Activated T-helper 1 cell treated with anti-CD3 and anti-CD28 coated beads, Interleukin-12 subunit alpha, Interleukin-12 subunit beta, Interleukin-2, Interleukin-4 antibody, amounts not matched to agents 30 ng/mL and 10 ng/mL and 1 ng/mL, durations not matched to agents 14 hours and 24 hours and 36 hours (primary cell): ENCODE measurements around the gene THAP7. TPM values are rescaled to one million over a fixed set of nuclear protein-coding genes. Genes with fewer than 3 reads are reported as not detected.

ENCODE experiments used
- DNase-seq: peaks from one replicate; pipeline ENCODE4 v3.0.0; 2021; ENCODE audit warnings: low spot score
- H3K27ac Mint-ChIP-seq: one replicate; pipeline ENCODE4 v1.8.0; 2021; ENCODE audit warnings: mild to moderate bottlenecking, mixed read lengths
- H3K27me3 Mint-ChIP-seq: one replicate; pipeline ENCODE4 v1.8.0; 2022; ENCODE audit warnings: mild to moderate bottlenecking, moderate library complexity, mixed read lengths; ENCODE audit not compliant: insufficient read depth
- H3K36me3 Mint-ChIP-seq: one replicate; pipeline ENCODE4 v1.8.0; 2021; ENCODE audit warnings: low read depth, mixed read lengths
- H3K4me1 Mint-ChIP-seq: one replicate; pipeline ENCODE4 v1.8.0; 2021; ENCODE audit warnings: low read depth, mixed read lengths
- H3K4me3 Mint-ChIP-seq: one replicate; pipeline ENCODE4 v1.8.0; 2021; ENCODE audit warnings: mild to moderate bottlenecking, moderate library complexity, mixed read lengths
- H3K9me3 Mint-ChIP-seq: one replicate; pipeline ENCODE4 v1.8.0; 2021; ENCODE audit warnings: mixed read lengths
- intact Hi-C: fragments of 100-400 bp; cut with micrococcal nuclease; formaldehyde crosslinking; loops from one replicate; pipeline ENCODE4 v1.15.1; 2024
- total RNA-seq: library from RNA; stranded (reverse); gene quantifications from 2 replicates; pipeline ENCODE4 v1.2.3, GENCODE V29; 2022

THAP7 gene
- total RNA-seq, 1 donor from 2014 or later, result 35.1 TPM

DNA sequence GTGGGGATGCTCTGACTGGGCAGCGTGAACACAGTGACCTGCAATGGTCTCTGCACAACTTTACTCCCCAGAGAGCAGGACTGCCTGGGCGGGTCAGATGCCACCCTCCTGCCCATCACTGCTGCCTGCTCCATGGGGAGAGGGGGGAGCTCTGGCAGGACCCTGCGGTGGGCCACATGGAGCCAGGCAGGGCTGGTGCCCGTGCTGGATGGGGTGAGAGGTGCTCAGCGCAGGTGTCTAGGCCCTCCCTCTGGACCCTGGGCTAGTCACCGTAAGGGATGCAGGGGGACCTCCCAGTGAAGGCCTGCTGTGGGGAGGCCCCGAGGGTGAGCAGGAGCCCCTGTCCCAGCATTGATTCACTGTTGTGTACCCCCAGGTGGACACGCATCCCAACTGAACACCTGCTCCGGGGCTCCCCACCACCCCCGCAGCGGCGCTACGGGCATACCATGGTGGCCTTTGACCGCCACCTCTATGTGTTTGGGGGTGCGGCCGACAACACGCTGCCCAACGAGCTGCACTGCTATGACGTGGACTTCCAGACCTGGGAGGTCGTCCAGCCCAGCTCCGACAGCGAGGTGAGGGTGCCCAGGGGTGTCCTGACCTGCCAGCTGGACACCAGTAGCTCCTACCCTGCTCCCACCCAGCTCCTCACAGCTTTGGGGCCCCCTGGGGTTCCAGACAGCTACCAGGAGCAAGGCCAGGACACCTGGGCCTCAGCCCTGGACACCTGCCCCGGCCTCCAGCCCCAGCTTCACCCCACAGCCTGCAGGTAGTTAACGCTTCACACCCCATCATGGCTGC is 10.5 kb downstream of the THAP7 start:
- H3K4me3 Mint-ChIP-seq, result no peak overlapping the region
- peaks cover 16% of the 10 kb centered on the region for H3K36me3 Mint-ChIP-seq
- DNase-seq, result no peak
- no peaks in the 10 kb centered on the region for H3K27me3 Mint-ChIP-seq
- H3K27ac Mint-ChIP-seq, result no peak overlapping the region
- H3K4me1 Mint-ChIP-seq, result no peaks in the 10 kb centered on the region
- H3K9me3 Mint-ChIP-seq, result no peaks in the 10 kb centered on the region
- intact Hi-C loops, result no loop called here

DNA sequence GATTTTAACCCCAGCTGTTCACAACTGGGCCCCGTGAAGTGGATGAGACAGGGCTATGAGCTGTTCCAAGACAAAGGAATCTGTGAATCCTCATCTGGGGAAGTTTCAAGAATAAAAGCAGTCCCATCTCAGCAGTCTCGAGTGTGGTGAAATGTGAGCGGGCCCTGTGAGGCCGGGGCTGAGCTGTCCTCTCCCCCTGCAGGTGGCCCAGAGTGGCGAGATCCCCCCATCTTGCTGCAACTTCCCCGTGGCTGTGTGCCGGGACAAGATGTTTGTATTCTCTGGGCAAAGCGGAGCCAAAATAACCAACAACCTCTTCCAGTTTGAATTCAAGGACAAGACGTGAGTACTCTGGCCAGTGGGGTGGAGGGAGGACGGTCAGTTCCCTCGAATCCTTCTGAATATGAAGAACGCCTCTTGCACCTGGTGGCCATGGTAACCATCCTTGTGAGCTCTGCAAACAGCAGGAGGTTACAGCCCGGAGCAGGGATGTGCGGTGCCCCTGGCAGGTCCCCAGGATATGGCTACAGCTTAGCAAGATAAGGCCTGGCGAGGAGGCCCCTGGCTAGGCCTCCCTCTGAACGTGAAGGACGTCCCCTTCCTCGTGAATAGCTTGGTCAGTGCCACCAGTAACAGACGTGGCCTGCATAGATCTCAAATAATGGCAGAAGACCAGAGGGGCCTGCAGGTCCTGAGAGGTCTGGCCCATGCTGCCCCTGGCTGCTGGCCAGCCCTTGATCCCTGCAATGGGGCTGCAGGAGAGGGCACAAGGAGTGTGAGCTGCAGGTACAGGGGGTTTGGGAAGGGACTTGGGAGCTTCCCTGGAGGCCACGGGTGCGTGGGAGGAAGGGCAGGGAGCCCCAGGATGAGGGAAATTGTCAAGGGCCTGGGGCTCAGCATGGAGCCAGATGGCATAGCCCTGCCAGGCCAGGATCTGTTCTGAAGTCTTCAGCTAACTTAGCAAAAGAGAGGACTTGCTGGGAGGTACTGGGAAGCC is 11.4 kb downstream of the THAP7 start:
- Mint-ChIP-seq H3K9me3 (no peaks in the 10 kb centered on the region), H3K4me3 (no peak overlapping the region), H3K27me3 (no peaks in the 10 kb centered on the region), H3K4me1 (no peaks in the 10 kb centered on the region), H3K36me3 (peaks cover 20% of the 10 kb centered on the region), H3K27ac (no peak overlapping the region)
- intact Hi-C loops, result no loop called here
- no peak for DNase-seq

DNA sequence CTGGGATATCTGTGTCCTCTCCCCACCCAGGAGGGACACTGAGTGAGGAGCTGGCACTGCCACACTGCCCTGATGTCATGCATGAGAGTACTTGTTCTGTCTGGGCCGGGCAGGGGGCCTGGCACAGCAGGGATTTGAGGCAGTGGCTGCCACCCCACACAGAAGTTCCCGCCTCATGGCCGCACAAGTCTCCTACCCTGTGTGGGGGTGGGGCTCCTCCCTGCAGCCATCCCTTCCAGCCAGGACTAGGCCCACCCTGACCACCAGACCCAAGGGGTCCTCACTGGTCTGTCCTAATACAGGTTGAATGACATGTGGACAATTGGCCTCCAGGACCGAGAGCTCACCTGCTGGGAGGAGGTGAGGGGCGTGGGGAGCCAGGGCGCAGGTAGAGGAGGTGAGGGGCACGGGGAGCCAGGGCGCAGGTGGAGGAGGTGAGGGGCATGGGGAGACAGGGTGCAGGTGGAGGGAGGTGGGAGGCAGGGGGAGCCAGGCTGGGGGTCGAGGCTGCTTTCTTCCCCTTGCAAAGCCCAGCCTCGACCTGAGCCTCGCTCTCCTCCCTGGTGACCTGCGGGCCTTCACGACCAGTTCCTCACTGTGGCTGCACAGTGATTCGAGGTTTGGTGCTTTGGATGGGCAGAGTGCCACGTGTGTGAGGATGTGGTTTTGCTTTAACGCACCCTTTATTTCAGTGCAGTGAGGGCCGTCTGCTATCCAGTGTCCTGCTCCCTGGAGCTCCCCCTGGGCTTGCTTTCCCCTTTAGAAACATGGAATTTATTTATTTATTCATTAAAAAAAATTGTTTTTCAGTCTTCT is 12.4 kb downstream of the THAP7 start:
- no peaks in the 10 kb centered on the region for H3K4me1 Mint-ChIP-seq
- H3K36me3 Mint-ChIP-seq, result peaks cover 17% of the 10 kb centered on the region
- DNase-seq, result no peak
- H3K27ac Mint-ChIP-seq, result no peak overlapping the region
- H3K4me3 Mint-ChIP-seq, result no peak overlapping the region
- no peaks in the 10 kb centered on the region for H3K27me3 Mint-ChIP-seq
- intact Hi-C loops, result no loop called here
- H3K9me3 Mint-ChIP-seq, result no peaks in the 10 kb centered on the region

DNA sequence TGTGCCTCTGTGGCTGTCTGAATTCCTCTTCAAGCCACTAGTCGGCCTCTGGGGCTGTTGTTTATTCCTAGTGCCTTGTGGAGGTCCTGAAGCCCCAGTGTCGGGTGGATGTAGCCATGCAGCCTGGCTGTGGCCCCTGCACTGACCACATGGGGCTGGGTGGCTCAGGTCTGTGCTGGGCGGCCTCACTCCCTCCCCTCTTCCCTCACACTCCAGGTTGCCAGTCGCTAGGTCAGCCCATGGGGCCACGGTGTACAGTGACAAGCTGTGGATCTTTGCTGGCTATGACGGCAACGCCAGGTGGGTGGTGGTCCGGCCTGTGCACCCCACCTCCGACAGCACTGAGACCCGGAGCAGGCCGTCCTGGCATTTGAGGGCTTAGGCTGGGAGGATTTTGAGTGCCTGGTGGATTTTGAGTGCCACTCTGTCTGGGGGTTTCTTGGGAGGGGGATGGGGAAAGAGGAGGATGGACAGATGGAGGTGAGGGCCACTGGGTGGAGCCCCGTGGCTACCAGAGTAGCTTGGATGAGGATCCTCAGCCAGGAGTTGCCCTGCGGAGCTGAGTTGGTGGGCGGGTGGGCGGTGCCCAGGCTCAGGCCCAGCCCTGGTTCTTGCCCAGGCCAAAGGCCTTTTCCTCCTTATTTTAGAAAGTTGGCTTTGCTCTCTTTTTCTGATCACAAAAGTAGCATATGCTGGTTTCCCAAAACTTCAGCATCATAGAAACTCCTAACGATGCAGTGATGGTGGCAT is 13.2 kb downstream of the THAP7 start:
- H3K27ac Mint-ChIP-seq, result no peak overlapping the region
- peaks cover 5% of the 10 kb centered on the region for H3K4me1 Mint-ChIP-seq
- H3K36me3 Mint-ChIP-seq, result peaks cover 24% of the 10 kb centered on the region
- intact Hi-C loops, result no loop called here
- DNase-seq, result no peak
- no peak overlapping the region for H3K4me3 Mint-ChIP-seq
- no peaks in the 10 kb centered on the region for H3K9me3 Mint-ChIP-seq
- H3K27me3 Mint-ChIP-seq, result no peaks in the 10 kb centered on the region

DNA sequence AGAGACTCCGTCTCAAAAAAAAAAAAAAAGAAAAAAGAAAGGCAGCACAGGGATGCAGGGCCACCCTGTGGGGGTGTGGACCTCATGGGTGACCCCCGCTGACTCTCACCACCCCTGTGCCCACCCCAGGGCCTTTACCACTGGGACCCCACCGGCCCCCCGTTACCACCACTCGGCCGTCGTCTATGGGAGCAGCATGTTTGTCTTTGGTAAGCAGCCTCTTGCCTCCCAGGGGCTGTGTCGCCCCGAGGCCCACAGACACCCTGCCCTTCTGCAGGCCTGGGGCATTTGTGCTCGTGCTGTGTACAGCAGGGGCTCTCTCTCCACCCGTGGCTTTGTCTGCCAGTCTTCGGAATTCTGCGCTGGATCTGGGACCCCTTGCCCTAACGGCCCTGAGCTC is 14.5 kb downstream of the THAP7 start:
- H3K36me3 Mint-ChIP-seq, result peaks cover 25% of the 10 kb centered on the region
- H3K27ac Mint-ChIP-seq, result no peak overlapping the region
- H3K27me3 Mint-ChIP-seq, result no peaks in the 10 kb centered on the region
- H3K9me3 Mint-ChIP-seq, result no peaks in the 10 kb centered on the region
- peaks cover 17% of the 10 kb centered on the region for H3K4me1 Mint-ChIP-seq
- H3K4me3 Mint-ChIP-seq, result no peak overlapping the region
- intact Hi-C loops, result no loop called here
- no peak for DNase-seq

DNA sequence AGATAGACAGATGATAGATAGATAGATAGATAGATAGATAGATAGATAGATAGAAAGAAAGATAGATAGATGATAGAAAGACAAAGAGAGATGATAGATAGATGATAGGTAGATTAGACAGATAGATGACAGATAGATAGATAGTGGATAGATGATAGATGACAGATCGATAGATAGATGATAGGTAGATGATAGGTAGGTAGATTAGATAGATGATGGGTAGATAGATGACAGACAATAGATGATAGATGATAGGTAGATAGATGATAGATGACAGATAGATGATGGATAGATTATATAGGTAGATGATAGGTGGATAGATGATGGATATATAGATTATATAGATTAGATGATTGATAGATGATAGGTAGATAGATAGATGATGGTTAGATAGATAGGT is 15.6 kb downstream of the THAP7 start:
- no peaks in the 10 kb centered on the region for H3K27me3 Mint-ChIP-seq
- DNase-seq, result no peak
- peaks cover 24% of the 10 kb centered on the region for H3K36me3 Mint-ChIP-seq
- intact Hi-C loops, result no loop called here
- no peak overlapping the region for H3K27ac Mint-ChIP-seq
- H3K4me1 Mint-ChIP-seq, result peaks cover 20% of the 10 kb centered on the region
- H3K9me3 Mint-ChIP-seq, result no peaks in the 10 kb centered on the region
- no peak overlapping the region for H3K4me3 Mint-ChIP-seq

DNA sequence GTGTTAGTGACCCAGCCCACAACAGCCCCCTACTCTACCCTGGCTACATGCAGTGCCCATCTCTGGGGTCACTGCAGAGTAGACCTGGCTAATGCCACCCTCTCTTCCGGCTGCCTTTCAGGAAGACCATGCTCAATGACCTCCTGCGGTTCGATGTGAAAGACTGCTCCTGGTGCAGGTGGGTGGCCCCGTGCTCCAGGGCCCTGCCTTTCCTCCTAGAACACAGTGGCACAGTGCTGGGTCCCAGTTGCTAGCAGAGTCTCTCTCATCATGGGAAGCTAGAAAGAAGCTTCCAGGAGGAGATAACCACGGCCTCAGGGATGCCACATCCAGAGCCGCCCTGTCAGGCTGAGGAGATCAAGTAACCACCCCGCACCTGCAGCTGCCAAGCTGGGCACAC is 16.2 kb downstream of the THAP7 start:
- H3K27me3 Mint-ChIP-seq, result no peaks in the 10 kb centered on the region
- no peaks in the 10 kb centered on the region for H3K9me3 Mint-ChIP-seq
- H3K4me1 Mint-ChIP-seq, result peaks cover 26% of the 10 kb centered on the region
- intact Hi-C loops, result no loop called here
- H3K36me3 Mint-ChIP-seq, result peaks cover 20% of the 10 kb centered on the region
- no peak overlapping the region for H3K4me3 Mint-ChIP-seq
- DNase-seq, result no peak
- H3K27ac Mint-ChIP-seq, result no peak overlapping the region

DNA sequence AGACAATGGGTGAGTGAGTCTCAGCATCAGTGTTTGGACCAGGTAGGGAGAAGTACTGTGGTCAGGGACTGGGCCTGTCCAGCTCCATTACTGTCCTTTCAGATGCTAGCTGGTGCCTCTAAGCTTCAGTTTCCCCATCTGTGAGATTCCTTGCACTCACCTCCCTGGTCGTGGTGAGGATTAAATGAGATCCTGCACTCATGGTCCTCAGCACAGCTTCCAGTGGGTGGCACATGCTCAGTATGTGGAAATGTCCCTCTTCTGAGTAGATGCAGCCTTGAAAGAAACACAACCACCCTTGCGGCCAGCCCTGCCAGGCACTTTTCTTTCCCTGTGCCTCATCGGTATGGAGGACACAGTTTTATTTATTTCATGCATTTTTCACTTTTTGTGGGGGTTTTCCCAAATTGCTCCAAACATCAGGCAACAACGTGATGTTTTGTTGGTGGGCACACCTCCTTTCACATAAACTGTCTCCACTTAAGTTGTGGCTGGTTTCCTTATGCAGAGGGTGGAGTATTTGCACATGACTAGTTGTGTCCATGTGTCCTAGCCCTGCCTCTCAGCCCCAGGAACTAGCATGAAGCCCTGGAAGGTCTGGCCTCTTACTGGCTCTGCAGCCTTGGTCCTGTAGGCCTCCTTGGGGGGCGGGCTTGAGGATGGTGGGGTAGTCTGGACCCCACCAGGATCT is 18.7 kb downstream of the THAP7 start:
- Mint-ChIP-seq H3K27me3 (no peaks in the 10 kb centered on the region), H3K27ac (peak overlapping the region; percentile 82), H3K36me3 (peaks cover 20% of the 10 kb centered on the region), H3K4me1 (peaks cover 44% of the 10 kb centered on the region), H3K4me3 (peak overlapping the region; percentile 90), H3K9me3 (peaks cover 9% of the 10 kb centered on the region)
- DNase-seq, result no peak
- intact Hi-C loops, result loop anchor here (2.0 to 5.0 kb wide), 2 partner anchors 20 to 66 kb away; partner anchors contain the start of gene CRKL

DNA sequence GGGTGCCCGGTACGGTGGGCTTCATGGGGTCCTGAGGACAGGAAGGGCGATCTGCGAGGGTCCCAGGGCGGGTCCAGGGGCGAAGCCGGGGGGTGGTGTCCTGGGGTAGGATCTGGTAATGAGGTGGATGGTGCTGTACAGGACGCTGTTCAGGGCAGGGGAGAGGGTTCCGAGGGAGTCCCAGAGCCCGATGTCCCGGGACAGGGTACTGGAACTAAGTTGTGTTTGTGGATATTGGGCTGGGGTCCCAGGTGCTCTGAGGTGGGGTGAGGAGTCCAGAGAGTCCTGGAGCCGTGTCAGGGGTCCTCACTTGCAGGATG is 19.4 kb downstream of the THAP7 start:
- Mint-ChIP-seq H3K36me3 (peaks cover 18% of the 10 kb centered on the region), H3K27me3 (no peaks in the 10 kb centered on the region), H3K27ac (peak overlapping the region; percentile 82), H3K9me3 (peaks cover 12% of the 10 kb centered on the region), H3K4me1 (peaks cover 44% of the 10 kb centered on the region), H3K4me3 (peak overlapping the region; percentile 90)
- DNase-seq, result no peak
- intact Hi-C loops, result loop anchor here (1.0 to 5.0 kb wide), 4 partner anchors 20 to 65 kb away; partner anchors contain the start of genes CRKL and THAP7

DNA sequence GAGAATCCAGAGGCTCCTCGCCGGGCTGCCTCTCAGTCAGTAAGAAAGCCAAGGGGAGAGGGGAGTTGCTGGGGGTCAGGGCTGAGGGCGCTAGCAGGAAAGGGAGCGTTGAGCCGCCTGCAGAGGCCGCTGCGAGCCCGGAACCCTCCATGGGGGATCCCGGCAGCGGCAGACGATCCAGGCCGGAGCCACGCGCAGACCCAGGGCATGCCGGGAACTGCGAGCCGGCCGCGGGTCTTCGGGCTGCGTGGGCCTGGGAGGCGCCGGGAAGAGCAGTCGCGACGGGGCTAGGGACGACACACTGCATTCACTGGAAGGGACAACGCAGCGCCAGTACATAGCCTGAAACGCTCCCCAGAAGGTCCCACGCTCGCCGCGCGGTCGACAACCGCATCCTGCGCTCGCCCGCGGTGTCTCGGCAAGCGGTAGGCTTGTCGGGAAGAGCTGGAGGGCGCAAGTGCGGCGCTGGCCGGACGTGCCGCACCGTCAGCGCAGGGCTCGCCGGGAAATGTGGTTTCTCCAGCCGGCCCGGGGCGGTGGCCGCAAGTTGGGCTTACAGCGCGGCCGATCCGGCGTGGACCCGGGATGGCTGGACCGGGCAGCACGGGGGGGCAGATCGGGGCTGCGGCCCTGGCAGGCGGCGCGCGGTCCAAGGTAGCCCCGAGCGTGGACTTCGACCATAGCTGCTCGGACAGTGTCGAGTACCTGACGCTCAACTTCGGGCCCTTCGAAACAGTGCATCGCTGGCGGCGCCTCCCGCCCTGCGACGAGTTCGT is 19.9 kb downstream of the THAP7 start, which contains the start of gene LZTR1:
TSS of gene LZTR1 (plus strand) at position 511 of the 776 bp plus-strand sequence. CDS start at position 586, 75 bp downstream.
- H3K27me3 Mint-ChIP-seq, result no peaks in the 10 kb centered on the region
- peak within 1 kb of the TSS; percentile 90 for H3K4me3 Mint-ChIP-seq
- peaks cover 17% of the 10 kb centered on the region for H3K36me3 Mint-ChIP-seq
- H3K4me1 Mint-ChIP-seq, result peaks cover 44% of the 10 kb centered on the region
- H3K9me3 Mint-ChIP-seq, result peaks cover 12% of the 10 kb centered on the region
- peak within 1 kb of the TSS; percentile 87 for H3K27ac Mint-ChIP-seq
- intact Hi-C loops, result loop anchor here (1.0 to 5.0 kb wide), 5 partner anchors 19 to 123 kb away; partner anchors contain the start of genes CRKL, PI4KA, SNAP29 and THAP7
- peak; percentile 68 for DNase-seq
